Measurements from ENCODE around the gene ARID5A. TPM values are rescaled to one million over a fixed set of nuclear protein-coding genes. Genes with fewer than 3 reads are reported as not detected.
"Not testable (repeated sequence)": the region's sequence is repeated elsewhere in the genome, so short reads cannot be mapped to it uniquely, and the experiment has no call there.

The ARID5A gene
- total RNA-seq, 1 donor from 2014 or later: 7.1 TPM

DNA sequence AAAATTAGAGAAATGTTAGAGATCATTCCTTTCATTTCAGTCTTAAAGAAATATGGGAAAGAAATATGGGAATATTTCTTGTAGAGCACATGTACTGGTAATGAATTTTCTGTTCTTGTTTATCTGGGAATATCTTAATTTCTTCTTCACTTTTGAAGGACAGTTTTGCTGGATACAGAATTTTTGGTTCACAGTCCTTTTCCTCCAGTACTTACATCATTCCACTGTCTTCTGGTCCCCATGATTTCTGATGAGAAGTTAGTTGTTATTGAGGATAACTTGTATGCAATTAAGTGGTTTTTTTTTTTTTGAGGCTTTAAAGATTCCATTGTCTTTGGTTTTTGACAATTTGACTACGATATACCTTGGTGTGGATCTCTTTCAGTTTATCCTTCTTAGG, 42.4 kb upstream of the ARID5A start:
- Mint-ChIP-seq H3K27me3 (no peaks in the 10 kb centered on the region), H3K4me3 (ENCODE audit: low read depth) (no peak overlapping the region), H3K4me1 (ENCODE audit: low read depth) (no peaks in the 10 kb centered on the region), H3K36me3 (ENCODE audit: insufficient read depth) (no peaks in the 10 kb centered on the region), H3K27ac (no peak overlapping the region), H3K9me3 (ENCODE audit: low read depth) (peaks cover 14% of the 10 kb centered on the region)
- no peak for DNase-seq (ENCODE audit: low spot score, unreplicated experiment)
- TF ChIP-seq, protein P1, sequence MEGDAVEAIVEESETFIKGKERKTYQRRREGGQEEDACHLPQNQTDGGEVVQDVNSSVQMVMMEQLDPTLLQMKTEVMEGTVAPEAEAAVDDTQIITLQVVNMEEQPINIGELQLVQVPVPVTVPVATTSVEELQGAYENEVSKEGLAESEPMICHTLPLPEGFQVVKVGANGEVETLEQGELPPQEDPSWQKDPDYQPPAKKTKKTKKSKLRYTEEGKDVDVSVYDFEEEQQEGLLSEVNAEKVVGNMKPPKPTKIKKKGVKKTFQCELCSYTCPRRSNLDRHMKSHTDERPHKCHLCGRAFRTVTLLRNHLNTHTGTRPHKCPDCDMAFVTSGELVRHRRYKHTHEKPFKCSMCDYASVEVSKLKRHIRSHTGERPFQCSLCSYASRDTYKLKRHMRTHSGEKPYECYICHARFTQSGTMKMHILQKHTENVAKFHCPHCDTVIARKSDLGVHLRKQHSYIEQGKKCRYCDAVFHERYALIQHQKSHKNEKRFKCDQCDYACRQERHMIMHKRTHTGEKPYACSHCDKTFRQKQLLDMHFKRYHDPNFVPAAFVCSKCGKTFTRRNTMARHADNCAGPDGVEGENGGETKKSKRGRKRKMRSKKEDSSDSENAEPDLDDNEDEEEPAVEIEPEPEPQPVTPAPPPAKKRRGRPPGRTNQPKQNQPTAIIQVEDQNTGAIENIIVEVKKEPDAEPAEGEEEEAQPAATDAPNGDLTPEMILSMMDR (IDR thresholded peaks at IDR 0.05; ENCODE audit: unreplicated experiment): no peak

DNA sequence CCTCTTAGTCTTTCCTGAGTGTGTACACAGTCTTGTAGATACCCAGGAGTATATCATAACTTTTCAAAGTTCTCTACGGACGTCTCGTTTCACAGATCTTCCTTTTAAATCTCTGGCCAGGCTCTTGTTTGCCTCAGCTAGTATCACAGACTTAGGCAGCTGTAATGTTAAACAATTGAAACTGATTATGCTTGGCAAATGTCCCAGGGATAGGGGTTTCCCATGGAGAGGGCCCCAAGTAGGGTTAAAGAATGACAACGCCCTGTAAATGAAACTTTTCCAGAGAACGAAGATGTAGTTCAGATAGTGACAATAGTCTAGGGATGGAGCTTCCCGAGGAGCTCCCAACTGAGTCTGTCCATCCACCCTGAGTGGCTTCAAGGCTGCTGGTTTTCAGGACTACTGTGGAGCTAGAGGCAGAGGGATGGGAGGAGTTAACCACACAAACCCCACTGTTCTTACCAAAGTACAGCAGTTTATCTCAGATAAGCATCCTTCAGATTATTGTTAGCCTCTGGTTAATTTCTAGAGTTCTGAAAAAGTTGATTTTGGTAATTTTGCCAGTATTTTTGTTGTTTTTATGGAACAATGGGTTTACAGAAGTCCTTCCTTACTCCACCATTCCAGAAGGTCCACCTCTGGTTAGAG, 40.4 kb upstream of the ARID5A start:
- Mint-ChIP-seq H3K4me3 (ENCODE audit: low read depth) (no peak overlapping the region), H3K36me3 (ENCODE audit: insufficient read depth) (no peaks in the 10 kb centered on the region), H3K4me1 (ENCODE audit: low read depth) (peaks cover 3% of the 10 kb centered on the region), H3K9me3 (ENCODE audit: low read depth) (peaks cover 14% of the 10 kb centered on the region), H3K27me3 (no peaks in the 10 kb centered on the region), H3K27ac (no peak overlapping the region)
- DNase-seq (ENCODE audit: low spot score, unreplicated experiment): no peak
- TF ChIP-seq, protein P1 (IDR thresholded peaks at IDR 0.05; ENCODE audit: unreplicated experiment): no peak

DNA sequence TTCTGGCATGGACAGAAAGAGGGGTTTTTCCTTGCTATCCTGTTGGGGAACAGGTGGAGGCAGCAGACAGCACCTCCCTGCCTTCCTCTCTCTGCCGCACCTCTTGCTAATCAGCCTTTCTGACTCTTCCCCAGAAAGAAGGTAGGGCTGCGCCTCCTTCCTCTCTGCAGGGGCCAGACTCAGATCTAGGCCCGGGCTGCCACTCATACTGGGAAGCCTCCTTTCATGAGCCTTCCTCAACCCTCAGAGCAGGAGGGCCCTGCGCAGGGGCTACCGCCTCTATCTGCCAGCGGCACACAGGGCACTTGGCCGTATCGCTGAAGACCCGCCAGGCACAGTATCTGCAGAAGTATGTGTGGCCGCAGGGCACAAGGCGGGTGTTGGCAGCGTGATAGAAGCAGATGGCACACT, 38.5 kb upstream of the ARID5A start:
- Mint-ChIP-seq H3K9me3 (ENCODE audit: low read depth) (peaks cover 14% of the 10 kb centered on the region), H3K4me3 (ENCODE audit: low read depth) (no peak overlapping the region), H3K36me3 (ENCODE audit: insufficient read depth) (no peaks in the 10 kb centered on the region), H3K27me3 (no peaks in the 10 kb centered on the region), H3K4me1 (ENCODE audit: low read depth) (peaks cover 3% of the 10 kb centered on the region), H3K27ac (no peak overlapping the region)
- no peak for DNase-seq (ENCODE audit: low spot score, unreplicated experiment)
- TF ChIP-seq, protein P1 (IDR thresholded peaks at IDR 0.05; ENCODE audit: unreplicated experiment): no peak

DNA sequence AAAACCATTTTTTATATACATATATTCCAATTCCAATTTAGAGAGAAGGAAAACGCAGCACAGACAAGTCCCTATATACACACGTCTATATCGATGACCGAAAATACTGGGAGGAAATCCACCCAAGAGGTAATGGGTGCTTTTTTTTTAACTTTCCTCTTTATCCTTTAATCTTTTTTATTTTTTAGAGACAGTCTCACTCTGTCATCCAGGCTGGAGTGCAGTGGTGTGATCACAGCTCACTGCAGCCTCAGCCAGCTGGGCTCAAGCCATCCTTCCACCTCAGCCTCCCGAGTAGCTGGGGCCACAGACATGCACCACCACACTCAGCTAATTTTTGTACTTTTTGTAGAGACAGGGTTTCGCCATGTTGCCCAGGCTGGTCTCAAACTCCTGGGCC, 37.9 kb upstream of the ARID5A start:
- not testable (repeated sequence) for H3K36me3 Mint-ChIP-seq (ENCODE audit: insufficient read depth); H3K4me1 Mint-ChIP-seq (ENCODE audit: low read depth); H3K27me3 Mint-ChIP-seq; H3K27ac Mint-ChIP-seq; H3K4me3 Mint-ChIP-seq (ENCODE audit: low read depth); DNase-seq (ENCODE audit: low spot score, unreplicated experiment)
- H3K9me3 Mint-ChIP-seq (ENCODE audit: low read depth): peaks cover 14% of the 10 kb centered on the region

DNA sequence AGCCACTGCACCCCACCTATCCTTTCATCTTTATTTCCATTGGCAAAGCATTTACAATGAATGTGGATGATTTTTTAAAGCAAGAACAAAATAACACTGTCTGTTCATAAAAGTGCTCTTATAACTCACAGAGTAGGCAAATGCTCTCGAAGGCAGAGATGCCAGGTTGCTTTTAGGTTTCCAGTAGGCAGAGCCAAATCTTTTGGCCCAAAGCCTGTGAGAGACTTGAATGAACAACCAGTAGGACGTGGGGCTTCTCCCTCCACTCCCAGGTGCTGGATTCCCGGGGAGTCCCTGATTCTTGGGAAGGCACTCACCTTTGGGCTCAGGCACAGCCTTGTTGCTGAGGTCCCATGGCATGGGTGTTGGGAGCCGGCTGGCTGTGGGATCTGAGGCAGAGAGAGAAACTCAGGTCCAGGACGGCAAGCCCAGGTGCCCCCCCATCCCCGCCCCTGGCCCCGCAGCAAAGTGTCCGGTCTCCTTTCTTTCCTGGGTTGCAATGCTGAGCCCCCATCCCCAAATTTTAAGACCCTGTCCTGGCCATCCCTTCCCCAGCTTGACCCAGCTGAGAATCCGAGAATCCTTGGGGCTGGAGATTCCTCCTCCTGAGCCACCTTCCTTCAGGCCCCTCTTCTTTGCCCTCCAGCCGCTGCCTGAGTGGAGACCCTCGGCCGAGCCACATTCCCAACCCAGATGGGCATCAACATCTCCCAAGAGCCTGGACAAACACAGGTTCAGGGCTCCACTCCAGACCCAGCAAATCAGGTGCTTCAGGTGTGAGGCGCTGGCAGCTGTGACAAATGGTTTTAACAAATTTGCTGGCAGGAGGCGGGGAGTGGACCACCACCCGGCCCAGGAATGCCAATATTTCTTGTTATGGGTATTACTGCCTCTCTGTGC, 37.2 kb upstream of the ARID5A start:
- Mint-ChIP-seq H3K9me3 (ENCODE audit: low read depth) (peaks cover 11% of the 10 kb centered on the region), H3K4me1 (ENCODE audit: low read depth) (peaks cover 3% of the 10 kb centered on the region), H3K36me3 (ENCODE audit: insufficient read depth) (no peaks in the 10 kb centered on the region), H3K4me3 (ENCODE audit: low read depth) (no peak overlapping the region), H3K27me3 (no peaks in the 10 kb centered on the region), H3K27ac (no peak overlapping the region)
- TF ChIP-seq, protein P1 (IDR thresholded peaks at IDR 0.05; ENCODE audit: unreplicated experiment): no peak
- DNase-seq (ENCODE audit: low spot score, unreplicated experiment): no peak

All from progenitor cell of endocrine pancreas (in vitro differentiated cells).